Measurements from ENCODE around the gene WDR59.
"Not testable (repeated sequence)": the region's sequence is repeated elsewhere in the genome, so short reads cannot be mapped to it uniquely, and the experiment has no call there.

The WDR59 gene

GRCh38 chr16:74984529-74985296 is at the start of gene WDR59:
Gene WDR59 (minus strand): TSS chr16:74985123. CDS start chr16:74985017, 106 bp downstream.
- peak; percentile 97 to 99 for DNase-seq

DNA sequence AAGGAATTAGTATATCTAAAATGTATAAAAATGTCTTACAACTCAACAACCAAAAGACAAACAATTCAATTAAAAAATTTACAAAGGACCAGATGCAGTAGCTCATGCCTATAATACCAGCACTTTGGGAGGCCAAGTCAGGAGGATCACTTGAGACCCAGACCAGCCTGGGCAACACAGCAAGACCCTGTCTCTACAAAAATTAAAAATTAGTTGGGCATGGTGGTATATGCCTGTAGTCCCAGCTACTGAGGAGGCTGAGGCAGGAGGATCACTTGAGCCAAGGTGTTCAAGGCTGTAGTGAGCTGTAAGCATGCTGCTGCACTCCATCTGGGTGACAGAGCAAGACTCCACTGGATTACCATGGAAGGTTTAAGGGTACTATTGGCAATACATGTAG is 47.7 kb upstream of the WDR59 start:
- no peak for DNase-seq

GRCh38 chr16:75029854-75030253 is 44.9 kb upstream of the WDR59 start:
- DNase-seq: no peak

GRCh38 chr16:75028544-75029135 is 43.7 kb upstream of the WDR59 start:
- no peak for DNase-seq

- DNase-seq: no peak
Observed at GRCh38 chr16:75027520-75028300, 42.8 kb upstream of the WDR59 start.

DNA sequence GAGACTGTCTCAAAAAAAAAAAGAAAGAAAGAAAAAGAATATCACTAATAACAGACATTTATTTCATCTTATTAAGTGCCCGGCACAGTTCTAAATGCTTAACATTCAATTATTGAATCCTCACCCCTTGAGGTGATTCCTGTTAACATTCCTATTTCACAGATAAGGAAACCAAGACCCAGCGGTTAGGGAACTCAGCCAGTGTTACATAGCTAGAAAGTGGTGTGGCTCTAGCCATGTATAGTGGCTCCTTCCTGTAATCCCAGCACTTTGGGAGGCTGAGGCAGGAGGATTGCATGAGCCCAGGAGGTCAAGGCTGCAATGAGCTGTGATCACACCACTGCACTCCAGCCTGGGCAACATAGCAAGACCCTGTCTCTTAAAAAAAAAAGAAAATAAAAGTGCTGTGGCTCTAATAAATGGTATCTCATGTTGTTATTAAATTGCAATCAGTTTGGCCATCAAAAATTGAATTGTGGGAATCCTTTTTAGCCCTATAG is 42.0 kb upstream of the WDR59 start:
- no peak for DNase-seq

DNA sequence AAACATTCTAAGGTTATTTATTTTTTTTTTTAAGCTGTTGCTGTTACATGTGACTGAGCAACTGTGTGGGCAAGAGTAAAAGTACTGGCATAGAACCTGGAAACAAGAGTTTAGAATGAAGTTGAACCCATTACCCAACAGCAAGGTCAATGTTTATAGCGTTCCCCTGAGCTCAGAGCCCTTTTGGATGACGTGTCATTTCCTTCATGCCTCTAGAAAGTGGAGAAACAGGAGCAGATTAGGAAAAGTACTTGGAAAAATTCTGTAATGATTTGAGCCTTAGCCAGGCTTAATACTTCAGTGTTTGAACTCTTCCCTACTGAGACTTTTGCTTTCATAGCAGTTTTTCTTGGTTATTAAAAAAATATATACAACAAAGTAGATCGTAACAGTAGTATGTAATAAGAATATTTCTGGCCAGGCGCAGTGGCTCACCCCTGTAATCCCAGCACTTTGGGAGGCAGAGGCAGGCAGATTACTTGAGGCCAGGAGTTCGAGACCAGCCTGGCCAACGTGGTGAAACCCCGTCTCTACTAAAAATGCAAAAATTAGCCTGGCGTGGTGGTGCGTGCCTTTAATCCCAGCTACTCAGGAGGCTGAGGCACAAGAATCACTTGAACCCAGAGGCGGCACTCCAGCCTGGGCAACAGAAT is 41.4 kb upstream of the WDR59 start:
- not testable (repeated sequence) for DNase-seq

GRCh38 chr16:75025761-75026160 is 40.8 kb upstream of the WDR59 start:
- DNase-seq: no peak

DNA sequence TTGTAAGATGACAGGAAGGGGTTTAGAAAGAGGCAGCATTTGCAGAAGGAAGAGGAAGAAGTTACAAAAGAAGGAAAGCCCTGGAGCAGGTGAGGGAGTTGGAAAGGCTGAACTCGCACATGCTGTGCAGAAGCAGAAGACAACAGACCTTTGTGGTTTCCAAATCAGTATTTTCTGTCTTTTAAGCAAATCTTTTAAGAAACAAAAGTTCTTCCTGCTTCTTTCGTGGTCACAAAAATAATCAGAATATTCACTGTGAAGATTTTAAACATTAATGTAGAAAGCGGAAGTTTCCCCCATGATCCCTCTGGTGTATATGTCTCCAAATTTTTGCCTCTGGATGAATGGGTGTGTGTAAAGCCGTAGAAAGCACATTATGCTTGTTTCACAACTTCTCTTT is 39.7 kb upstream of the WDR59 start:
- DNase-seq: no peak

DNA sequence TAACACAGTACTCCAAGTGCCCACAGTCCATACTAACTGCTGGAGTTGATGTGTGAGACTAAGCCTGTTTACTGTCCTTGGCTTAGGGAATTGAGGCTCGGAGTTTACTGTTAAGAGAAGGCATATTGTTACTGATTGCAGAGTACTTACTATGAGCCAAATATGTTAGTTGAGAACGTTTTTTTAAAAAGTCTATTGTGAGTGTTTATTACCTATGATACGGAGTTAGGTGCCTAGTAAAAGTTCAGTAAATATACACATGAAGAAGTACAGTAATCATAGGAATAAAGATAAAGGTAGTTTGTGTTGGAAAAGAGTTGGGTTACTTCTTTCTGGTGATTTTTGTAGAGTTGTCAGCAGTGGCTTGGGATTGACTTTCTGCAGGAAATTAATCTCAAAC is 39.3 kb upstream of the WDR59 start:
- no peak for DNase-seq

DNA sequence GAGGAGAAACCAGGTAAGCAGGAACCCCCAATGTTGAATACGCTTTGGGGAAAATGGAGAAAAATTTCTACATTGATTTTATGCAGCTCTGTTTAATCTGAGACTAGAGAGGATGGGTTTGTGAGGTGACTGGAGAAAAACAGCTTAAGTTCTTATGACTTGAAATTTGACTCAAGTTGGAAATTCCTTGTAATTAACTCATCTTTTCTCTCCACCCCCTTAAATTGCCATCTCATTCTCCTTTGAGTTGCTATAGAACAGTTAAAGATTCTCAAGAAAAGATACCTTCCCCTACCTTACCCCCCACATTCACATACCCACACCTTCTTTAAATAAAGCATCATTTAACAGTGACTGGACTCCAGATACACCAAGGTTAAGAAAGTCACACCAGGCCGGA is 38.1 kb upstream of the WDR59 start:
- no peak for DNase-seq

GRCh38 chr16:75022567-75022966 is 37.6 kb upstream of the WDR59 start:
- DNase-seq: no peak

GRCh38 chr16:75021410-75021809 is 36.5 kb upstream of the WDR59 start:
- DNase-seq: no peak

GRCh38 chr16:75019586-75019985 is 34.7 kb upstream of the WDR59 start:
- DNase-seq: no peak

- no peak for DNase-seq
Observed at GRCh38 chr16:75019007-75019406, 34.1 kb upstream of the WDR59 start.

DNA sequence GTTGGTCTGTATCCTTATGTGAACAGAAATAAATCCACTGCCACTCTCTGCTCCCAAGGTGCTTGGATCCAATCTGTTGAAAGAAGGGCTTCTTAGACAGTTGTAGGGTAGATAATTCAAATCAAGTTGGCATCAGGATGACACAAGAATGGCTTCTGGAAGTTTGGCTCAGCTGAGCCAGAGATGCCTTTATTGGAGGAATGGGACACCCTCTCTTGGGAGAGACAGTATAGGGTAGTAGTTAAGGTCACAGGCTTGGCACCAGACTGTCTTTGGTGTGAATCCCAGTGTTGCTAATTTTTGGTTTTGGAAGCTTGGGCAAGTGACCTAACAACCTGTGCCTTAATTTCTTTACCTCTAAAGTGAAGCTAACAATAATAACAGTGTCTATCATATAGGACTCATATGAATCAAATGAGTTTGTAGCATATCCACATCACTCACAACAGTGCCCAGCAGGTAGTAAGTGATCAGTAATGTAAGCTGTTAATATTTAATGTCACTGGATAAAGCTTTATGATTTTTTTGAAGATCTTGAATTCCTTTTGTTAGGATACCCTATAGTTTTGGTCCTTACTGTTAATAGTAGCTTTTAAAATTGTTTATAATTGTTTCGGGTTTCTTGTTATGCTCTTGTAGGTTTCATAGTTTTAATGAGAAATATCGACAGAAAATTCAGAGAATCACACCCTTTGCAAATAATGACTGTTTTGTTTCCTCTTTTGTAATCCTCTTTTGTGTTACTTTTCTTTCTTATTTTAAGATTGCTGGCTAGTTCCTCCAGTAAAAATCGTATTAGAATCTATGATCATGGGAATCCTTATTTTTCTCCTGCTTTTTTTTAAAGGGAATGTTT is 33.0 kb upstream of the WDR59 start:
- DNase-seq: no peak

DNA sequence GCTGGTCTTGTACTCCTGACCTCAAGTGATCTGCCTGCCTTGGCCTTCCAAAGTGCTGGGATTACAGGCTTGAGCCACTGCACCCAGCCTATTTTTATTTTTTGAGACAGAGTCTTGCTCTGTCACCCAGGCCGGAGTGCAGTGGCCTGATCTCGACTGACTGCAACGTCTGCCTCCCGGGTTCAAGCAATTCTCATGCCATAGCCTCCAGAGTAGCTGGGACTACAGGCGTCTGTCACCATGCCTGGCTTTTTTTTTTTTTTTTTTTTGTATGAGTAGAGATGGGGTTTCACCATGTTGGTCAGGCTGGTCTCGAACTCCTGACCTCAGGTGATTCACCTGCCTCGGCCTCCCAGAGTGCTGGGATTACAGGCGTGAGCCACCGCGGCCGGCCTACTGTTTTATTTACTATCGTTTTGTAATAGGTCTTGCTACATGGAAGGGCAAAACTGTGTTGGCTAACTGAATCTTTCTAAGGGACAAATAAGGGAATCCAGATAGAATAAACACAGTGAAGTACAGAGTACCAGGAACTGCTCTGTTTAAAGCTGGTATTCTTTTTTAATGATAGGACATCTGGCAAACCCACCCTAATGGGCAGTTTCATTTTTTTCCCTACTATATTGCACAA is 31.6 kb upstream of the WDR59 start:
- DNase-seq: not testable (repeated sequence)

DNA sequence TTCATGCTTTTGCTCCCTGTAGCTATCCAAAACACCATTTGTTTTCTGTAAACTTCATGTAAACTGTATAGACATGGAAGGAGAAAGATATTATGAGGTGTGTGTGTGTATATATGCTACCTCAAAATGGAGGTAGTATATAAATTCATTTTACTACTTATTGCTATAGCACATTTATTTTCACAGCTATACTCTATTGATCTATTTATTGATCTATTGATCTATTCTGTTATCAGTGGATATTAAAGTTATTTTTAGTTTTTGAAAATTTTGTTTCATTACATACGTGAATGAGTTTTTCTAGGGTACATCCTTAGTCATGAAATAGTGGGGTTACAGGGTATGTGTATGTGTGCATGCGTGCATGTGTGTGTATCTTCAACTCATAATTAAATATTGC is 29.4 kb upstream of the WDR59 start:
- DNase-seq: no peak

DNA sequence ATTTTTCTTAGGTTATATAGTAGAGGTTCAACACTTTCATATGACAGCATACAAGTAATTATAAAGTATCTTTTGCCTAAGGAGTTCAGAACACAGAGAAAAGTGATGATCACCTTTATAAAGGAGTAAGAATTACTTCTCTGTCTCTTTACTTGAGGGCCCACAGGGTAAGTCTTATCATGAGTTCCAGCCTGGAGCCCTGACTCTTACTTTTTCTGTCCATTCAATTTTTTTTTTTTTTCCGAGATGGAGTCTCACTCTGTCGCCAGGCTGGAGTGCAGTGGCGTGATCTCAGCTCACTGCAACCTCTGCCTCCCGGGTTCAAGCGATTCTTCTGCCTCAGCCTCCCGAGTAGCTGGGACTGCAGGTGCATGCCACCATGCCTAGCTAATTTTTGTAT is 28.2 kb upstream of the WDR59 start:
- DNase-seq: not testable (repeated sequence)

DNA sequence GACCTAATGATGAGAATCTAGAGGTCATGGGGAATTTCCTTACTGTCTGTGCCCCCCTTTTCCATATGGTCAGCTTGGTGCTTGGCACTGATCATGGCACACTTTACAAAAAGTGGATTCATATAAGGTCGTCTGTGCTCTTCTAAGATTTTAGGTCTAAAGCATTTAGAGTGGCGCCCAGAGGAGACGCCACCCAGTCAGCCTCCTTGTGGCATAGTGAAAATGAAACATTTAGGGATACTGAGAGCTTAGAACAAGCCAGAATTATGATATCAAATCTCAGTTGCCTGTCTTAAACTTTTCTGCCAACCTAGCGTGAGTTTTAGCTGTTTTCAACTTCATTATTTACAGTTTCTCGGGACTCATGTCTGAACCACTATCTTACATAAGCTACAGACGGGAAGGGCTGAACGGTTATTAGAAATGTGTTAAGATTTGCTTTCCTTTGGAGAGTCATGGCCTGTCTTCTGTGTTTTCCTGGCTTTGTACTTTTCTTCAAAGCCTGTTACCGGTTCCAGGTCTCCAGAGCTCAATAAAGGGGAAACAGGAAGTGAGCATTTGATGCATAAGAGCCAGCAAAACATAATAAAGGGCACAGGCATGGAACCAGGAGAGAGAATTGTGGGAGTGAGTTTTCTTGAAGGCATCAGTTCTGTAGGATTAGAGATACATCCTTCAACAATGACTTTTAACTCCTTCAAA is 27.6 kb upstream of the WDR59 start:
- no peak for DNase-seq

Measured in hippocampal formation (tissue), 2 donors.